Mesenchymal stem cell (in vitro differentiated cells and primary cell): ENCODE measurements around the gene JPT1. TPM values are rescaled to one million over a fixed set of nuclear protein-coding genes. Genes with fewer than 3 reads are reported as not detected.

ENCODE experiments used
- DNase-seq: peaks from one replicate; pipeline ENCODE4 v3.0.0-alpha.2; 2013
- H2AFZ ChIP-seq: one replicate; pipeline ENCODE4 v1.6.1; 2013; ENCODE audit warnings: low read depth, mild to moderate bottlenecking, control low read depth, inconsistent platforms, low read length, moderate library complexity
- H2AK5ac ChIP-seq: 2 replicates; pipeline ENCODE4 v1.6.1; 2013; ENCODE audit warnings: low read length, moderate library complexity, mild to moderate bottlenecking, inconsistent platforms; ENCODE audit not compliant: severe bottlenecking
- H2BK120ac ChIP-seq: one replicate; pipeline ENCODE4 v1.6.1; 2013; ENCODE audit warnings: low read depth, mild to moderate bottlenecking, inconsistent platforms, low read length, moderate library complexity
- H2BK12ac ChIP-seq, 2 experiments: one replicate each; pipeline ENCODE4 v1.6.1; 2013; ENCODE audit warnings: inconsistent platforms in 2 of 2, low read length in 2 of 2, mild to moderate bottlenecking in 2 of 2, moderate library complexity in 2 of 2, control low read depth in 1 of 2
- H2BK15ac ChIP-seq: one replicate; pipeline ENCODE4 v1.6.1; 2013; ENCODE audit warnings: mild to moderate bottlenecking, low read depth, inconsistent platforms; ENCODE audit not compliant: poor library complexity, severe bottlenecking
- H2BK5ac ChIP-seq: 2 replicates; pipeline ENCODE4 v1.6.1; 2013; ENCODE audit warnings: low read depth, mild to moderate bottlenecking, low read length, control low read depth, inconsistent platforms; ENCODE audit not compliant: poor library complexity, severe bottlenecking
- H3K14ac ChIP-seq, 2 experiments: one replicate each; pipeline ENCODE4 v1.6.1; 2013; ENCODE audit warnings: inconsistent platforms in 2 of 2, low read length in 2 of 2, control low read depth in 1 of 2, mild to moderate bottlenecking in 1 of 2, moderate library complexity in 1 of 2
- H3K18ac ChIP-seq, 2 experiments: one replicate each; pipeline ENCODE4 v1.6.1; 2013; ENCODE audit warnings: inconsistent platforms in 2 of 2, low read length in 2 of 2, control low read depth in 1 of 2, low read depth in 1 of 2, mild to moderate bottlenecking in 1 of 2
- H3K23ac ChIP-seq, 2 experiments: one replicate each; pipeline ENCODE4 v1.6.1; 2013; ENCODE audit warnings: inconsistent platforms in 2 of 2, low read length in 2 of 2, mild to moderate bottlenecking in 2 of 2, moderate library complexity in 2 of 2, control low read depth in 1 of 2
- H3K27ac ChIP-seq: 2 replicates; pipeline ENCODE4 v1.5.1; 2013; ENCODE audit warnings: mild to moderate bottlenecking, moderate library complexity, low read length, control low read depth, inconsistent platforms; ENCODE audit not compliant: poor library complexity, severe bottlenecking
- H3K27me3 ChIP-seq, 2 experiments: 2 replicates each; pipeline versions ENCODE4 v1.6.1 to v1.7.0; 2013; ENCODE audit warnings: low read length in 2 of 2, mild to moderate bottlenecking in 2 of 2, moderate library complexity in 2 of 2, control low read depth in 1 of 2, inconsistent platforms in 1 of 2; ENCODE audit not compliant: control insufficient read depth in 1 of 2, insufficient read depth in 1 of 2
- H3K36me3 ChIP-seq, 2 experiments: 2 replicates each; pipeline versions ENCODE4 v1.6.1 to v1.7.0; 2013; ENCODE audit warnings: low read length in 2 of 2, control low read depth in 1 of 2, inconsistent platforms in 1 of 2, low read depth in 1 of 2, mild to moderate bottlenecking in 1 of 2; ENCODE audit not compliant: insufficient read depth in 2 of 2, control insufficient read depth in 1 of 2
- H3K4ac ChIP-seq, 2 experiments: one replicate each; pipeline ENCODE4 v1.6.1; 2013; ENCODE audit warnings: inconsistent platforms in 2 of 2, low read length in 2 of 2, mild to moderate bottlenecking in 2 of 2, moderate library complexity in 2 of 2, control low read depth in 1 of 2, low read depth in 1 of 2
- H3K4me1 ChIP-seq: 2 replicates; pipeline ENCODE4 v1.6.1; 2013; ENCODE audit warnings: low read depth, low read length, control low read depth; ENCODE audit not compliant: control insufficient read depth, insufficient read depth
- H3K4me2 ChIP-seq: 2 replicates; pipeline ENCODE4 v1.6.1; 2013; ENCODE audit warnings: low read length, mild to moderate bottlenecking, inconsistent platforms; ENCODE audit not compliant: poor library complexity, severe bottlenecking
- H3K4me3 ChIP-seq, 2 experiments: 2 replicates each; pipeline versions ENCODE4 v1.5.1 to v1.7.0; 2013; ENCODE audit warnings: low read length in 2 of 2, mild to moderate bottlenecking in 2 of 2, control low read depth in 1 of 2, low read depth in 1 of 2; ENCODE audit not compliant: insufficient read depth in 1 of 2
- H3K79me1 ChIP-seq: replicated peaks from 2 replicates; pipeline ENCODE4 v1.6.1; 2013; ENCODE audit warnings: mild to moderate bottlenecking, control low read depth, low read length, inconsistent platforms; ENCODE audit not compliant: poor library complexity, severe bottlenecking
- H3K9ac ChIP-seq: 2 replicates; pipeline ENCODE4 v1.7.0; 2013; ENCODE audit warnings: mild to moderate bottlenecking, low read length, moderate library complexity
- H3K9me3 ChIP-seq: 2 replicates; pipeline ENCODE4 v1.7.0; 2013; ENCODE audit warnings: mild to moderate bottlenecking, low read length; ENCODE audit not compliant: control insufficient read depth
- H4K8ac ChIP-seq: one replicate; pipeline ENCODE4 v1.6.1; 2013; ENCODE audit warnings: inconsistent platforms, mild to moderate bottlenecking, low read length, moderate library complexity
- H4K91ac ChIP-seq: one replicate; pipeline ENCODE4 v1.6.1; 2013; ENCODE audit warnings: mild to moderate bottlenecking, low read length, inconsistent platforms
- WGBS: methylation state at CpG from one replicate; pipeline ENCODE4 v1.1.7; 2013; ENCODE audit warnings: mixed read lengths; 5-methylcytosine and 5-hydroxymethylcytosine counted together
- polyA plus RNA-seq, 2 experiments: library from polyadenylated mRNA; stranded (reverse); fragments of 200-250 nt; gene quantifications; one replicate each; pipeline ENCODE4 v1.2.3, GENCODE V29; 2013

Gene JPT1, protein sequence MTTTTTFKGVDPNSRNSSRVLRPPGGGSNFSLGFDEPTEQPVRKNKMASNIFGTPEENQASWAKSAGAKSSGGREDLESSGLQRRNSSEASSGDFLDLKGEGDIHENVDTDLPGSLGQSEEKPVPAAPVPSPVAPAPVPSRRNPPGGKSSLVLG
- polyA plus RNA-seq (2013, experiment 1 of 2), result 284 TPM
- 299 TPM for polyA plus RNA-seq (2013, experiment 2 of 2)

DNA sequence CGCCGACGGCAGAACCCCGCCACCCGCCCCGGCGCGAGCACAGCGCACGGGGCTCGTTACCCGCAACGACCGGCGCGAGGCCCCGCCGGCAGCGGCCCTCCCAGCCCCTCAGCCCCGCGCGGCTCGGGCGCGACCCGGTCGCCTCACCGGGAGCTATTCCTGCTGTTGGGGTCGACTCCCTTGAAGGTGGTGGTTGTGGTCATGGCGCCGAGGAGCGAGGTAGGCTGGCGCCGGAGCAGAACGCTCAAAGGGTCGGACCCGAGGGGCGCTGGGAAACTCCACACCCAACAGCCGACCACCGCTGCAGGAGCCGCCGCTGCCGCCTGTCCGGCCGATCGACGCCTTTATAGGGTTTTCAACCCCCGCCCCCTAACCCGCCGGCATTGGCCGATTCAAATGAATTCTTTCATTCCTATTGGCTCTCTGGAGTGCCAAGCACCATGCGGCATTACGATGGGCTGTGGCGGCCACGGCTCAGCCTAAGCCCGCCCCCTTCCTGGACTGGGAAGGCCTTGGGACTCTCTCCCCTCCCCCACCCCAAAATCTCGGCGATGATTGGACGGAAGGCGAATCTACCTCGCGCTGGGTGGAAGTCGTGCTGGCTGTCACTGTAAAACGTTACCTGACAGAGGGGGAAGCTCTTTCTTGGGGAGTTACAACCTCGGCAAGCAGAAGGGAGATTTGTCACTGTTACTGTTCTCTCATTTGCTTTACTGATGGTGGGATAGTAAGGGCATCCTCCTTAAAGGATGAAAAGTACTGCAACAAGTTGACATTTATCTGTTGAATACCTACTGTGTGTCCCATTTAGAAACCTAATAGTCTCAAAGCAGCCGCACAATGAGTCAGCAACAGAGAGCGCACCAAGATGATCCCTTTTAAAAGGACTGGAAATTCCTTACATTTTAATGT, at the start of gene JPT1:
JPT1 (minus strand) TSS at position 318 of the 912 bp plus-strand sequence; CDS start at position 203, 115 bp downstream.
- H3K4me1 ChIP-seq, result peaks cover 2% of the 10 kb centered on the region
- H2BK5ac ChIP-seq, result peak within 1 kb of the TSS; percentile 71
- peak within 1 kb of the TSS; percentile 55 for H4K8ac ChIP-seq
- H3K18ac ChIP-seq, result peak within 1 kb of the TSS; percentile 73 to 94
- H2AFZ ChIP-seq, result peak within 1 kb of the TSS; percentile 75
- H2BK120ac ChIP-seq, result peak within 1 kb of the TSS; percentile 6
- H2BK12ac ChIP-seq, result no peak within 1 kb of the TSS
- H3K27ac ChIP-seq, result peak within 1 kb of the TSS; percentile 56
- peaks cover 1% of the 10 kb centered on the region for H3K79me1 ChIP-seq
- WGBS, result 3% methylated on average over 58 of the region's 67 CpGs
- peaks cover 4 to 13% of the 10 kb centered on the region in 2 experiments for H3K36me3 ChIP-seq
- peak within 1 kb of the TSS; percentile 89 for H3K9ac ChIP-seq
- peak within 1 kb of the TSS; percentile 34 for H4K91ac ChIP-seq
- no peak within 1 kb of the TSS for H2BK15ac ChIP-seq
- peak within 1 kb of the TSS; percentile 54 to 75 for H3K4ac ChIP-seq
- DNase-seq, result peak; percentile 99
- H3K4me2 ChIP-seq, result peak within 1 kb of the TSS; percentile 64
- H3K27me3 ChIP-seq, result no peaks in the 10 kb centered on the region
- H3K9me3 ChIP-seq, result no peaks in the 10 kb centered on the region
- H3K4me3 ChIP-seq, result peak within 1 kb of the TSS; percentile 85 to 93
- peak within 1 kb of the TSS in 1 of 2 experiments; percentile 59 for H3K23ac ChIP-seq
- H2AK5ac ChIP-seq, result no peak within 1 kb of the TSS
- H3K14ac ChIP-seq, result peak within 1 kb of the TSS in 1 of 2 experiments; percentile 46

- Histone ChIP-seq H3K27me3 (no peaks in the 10 kb centered on the region), H4K91ac (no peak overlapping the region), H3K23ac (no peak overlapping the region), H3K27ac (no peak overlapping the region), H2AK5ac (no peak overlapping the region), H2BK120ac (no peak overlapping the region), H3K36me3 (no peaks in the 10 kb centered on the region), H2BK12ac (no peak overlapping the region), H3K79me1 (no peaks in the 10 kb centered on the region), H3K18ac (no peak overlapping the region), H3K4me3 (no peak overlapping the region), H2BK5ac (no peak overlapping the region), H3K4ac (no peak overlapping the region), H2AFZ (no peak overlapping the region), H3K9me3 (no peaks in the 10 kb centered on the region), H4K8ac (no peak overlapping the region), H3K14ac (no peak overlapping the region), H3K4me2 (no peak overlapping the region), H2BK15ac (no peak overlapping the region), H3K4me1 (peaks cover 7% of the 10 kb centered on the region), H3K9ac (no peak overlapping the region)
- no peak for DNase-seq
- 92% methylated on average over 4 of the region's 6 CpGs for WGBS
These were observed 45.7 kb upstream of the JPT1 start for GRCh38 chr17:75199886-75200618.

- no peaks in the 10 kb centered on the region for H3K9me3 ChIP-seq
These were observed 40.6 kb upstream of the JPT1 start for GRCh38 chr17:75194879-75195278.

More at GRCh38 chr17:75194879-75195278, 40.6 kb upstream of the JPT1 start:
- H3K23ac ChIP-seq, result no peak overlapping the region
- no peak overlapping the region for H3K9ac ChIP-seq
- H3K27me3 ChIP-seq, result no peaks in the 10 kb centered on the region
- no peak overlapping the region for H2BK15ac ChIP-seq
- no peaks in the 10 kb centered on the region for H3K4me1 ChIP-seq
- no peak overlapping the region for H3K14ac ChIP-seq
- H2BK120ac ChIP-seq, result no peak overlapping the region
- no peak overlapping the region for H3K4ac ChIP-seq
- H3K4me3 ChIP-seq, result no peak overlapping the region
- H3K27ac ChIP-seq, result peak overlapping the region; percentile 64
- H3K79me1 ChIP-seq, result no peaks in the 10 kb centered on the region
- H2BK5ac ChIP-seq, result no peak overlapping the region
- WGBS, result 74% methylated on average over 4 of the region's 5 CpGs
- H3K36me3 ChIP-seq, result no peaks in the 10 kb centered on the region
- no peak overlapping the region for H2AFZ ChIP-seq
- H3K18ac ChIP-seq, result no peak overlapping the region
- no peak overlapping the region for H4K8ac ChIP-seq
- H3K4me2 ChIP-seq, result no peak overlapping the region
- H2BK12ac ChIP-seq, result no peak overlapping the region
- no peak for DNase-seq
- H2AK5ac ChIP-seq, result no peak overlapping the region
- no peak overlapping the region for H4K91ac ChIP-seq
